Activated B cell treated with CpG ODN at 0.5 μM for 24 hours (primary cell): ENCODE measurements around the gene ERGIC1. TPM values are rescaled to one million over a fixed set of nuclear protein-coding genes. Genes with fewer than 3 reads are reported as not detected.

Experiments
- ATAC-seq: fragments of 200-7000 bp; cut with Tn5 transposase; one replicate; pipeline ENCODE4 v1.10.0; 2021; ENCODE audit warnings: low read depth, mild to moderate bottlenecking, moderate library complexity
- CTCF ChIA-PET: fragments of 350-600 bp; sonication (Branson Sonifier 250); formaldehyde crosslinking; loops from one replicate; lab custom pipeline; 2021; ENCODE audit warnings: antibody characterized with exemption; lab: Charles Lee
- POLR2A ChIA-PET: fragments of 350-600 bp; sonication (Branson Sonifier 250); formaldehyde crosslinking; loops from one replicate; lab custom pipeline; 2021; ENCODE audit warnings: antibody characterized with exemption; lab: Charles Lee
- DNase-seq: peaks from one replicate; pipeline ENCODE4 v3.0.0; 2022
- H3K27ac Mint-ChIP-seq: one replicate; pipeline ENCODE4 v1.8.0; 2020; ENCODE audit warnings: mixed read lengths
- H3K27me3 Mint-ChIP-seq: one replicate; pipeline ENCODE4 v1.8.0; 2021; ENCODE audit warnings: mixed read lengths
- H3K36me3 Mint-ChIP-seq: one replicate; pipeline ENCODE4 v1.8.0; 2021; ENCODE audit warnings: low read depth, mixed read lengths
- H3K4me1 Mint-ChIP-seq: one replicate; pipeline ENCODE4 v1.8.0; 2021; ENCODE audit warnings: mixed read lengths
- H3K4me3 Mint-ChIP-seq: one replicate; pipeline ENCODE4 v1.8.0; 2020; ENCODE audit warnings: mild to moderate bottlenecking, mixed read lengths
- H3K9me3 Mint-ChIP-seq: one replicate; pipeline ENCODE4 v1.8.0; 2020; ENCODE audit warnings: mixed read lengths
- intact Hi-C: fragments of 100-400 bp; cut with micrococcal nuclease; formaldehyde crosslinking; loops from one replicate; pipeline ENCODE4 v1.15.1; 2024
- total RNA-seq: library from RNA; stranded (reverse); gene quantifications from 2 replicates; pipeline ENCODE4 v1.2.3, GENCODE V29; 2022
- TF ChIP-seq, protein P1 (sequence below): fragments of 200-600 bp; IDR thresholded peaks from one replicate; pipeline ENCODE4 v1.8.0; 2022; ENCODE audit warnings: antibody characterized with exemption, mild to moderate bottlenecking

The ERGIC1 gene
- total RNA-seq, 1 donor from 2014 or later, result 72.5 TPM

DNA sequence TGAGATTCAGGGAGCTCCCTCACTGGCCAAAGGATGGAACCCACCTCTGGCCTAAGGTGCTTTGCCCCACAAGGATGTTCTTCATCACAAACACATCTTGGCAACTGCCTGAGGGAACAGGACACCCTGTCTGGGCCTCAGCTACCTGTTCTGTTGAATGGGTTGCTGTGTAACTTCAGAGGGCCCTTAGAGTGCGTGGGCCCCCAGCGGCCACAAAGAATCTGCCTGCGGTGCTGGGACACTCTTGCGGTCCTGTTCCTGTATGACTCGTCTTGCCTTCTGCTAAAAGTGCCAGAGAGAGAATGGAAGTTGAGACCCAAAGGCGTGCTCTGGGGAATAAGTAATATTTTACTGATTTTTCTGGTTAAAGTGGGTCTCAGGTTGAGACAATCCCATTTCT is 111.1 kb downstream of the ERGIC1 start:
- TF ChIP-seq, protein P1, sequence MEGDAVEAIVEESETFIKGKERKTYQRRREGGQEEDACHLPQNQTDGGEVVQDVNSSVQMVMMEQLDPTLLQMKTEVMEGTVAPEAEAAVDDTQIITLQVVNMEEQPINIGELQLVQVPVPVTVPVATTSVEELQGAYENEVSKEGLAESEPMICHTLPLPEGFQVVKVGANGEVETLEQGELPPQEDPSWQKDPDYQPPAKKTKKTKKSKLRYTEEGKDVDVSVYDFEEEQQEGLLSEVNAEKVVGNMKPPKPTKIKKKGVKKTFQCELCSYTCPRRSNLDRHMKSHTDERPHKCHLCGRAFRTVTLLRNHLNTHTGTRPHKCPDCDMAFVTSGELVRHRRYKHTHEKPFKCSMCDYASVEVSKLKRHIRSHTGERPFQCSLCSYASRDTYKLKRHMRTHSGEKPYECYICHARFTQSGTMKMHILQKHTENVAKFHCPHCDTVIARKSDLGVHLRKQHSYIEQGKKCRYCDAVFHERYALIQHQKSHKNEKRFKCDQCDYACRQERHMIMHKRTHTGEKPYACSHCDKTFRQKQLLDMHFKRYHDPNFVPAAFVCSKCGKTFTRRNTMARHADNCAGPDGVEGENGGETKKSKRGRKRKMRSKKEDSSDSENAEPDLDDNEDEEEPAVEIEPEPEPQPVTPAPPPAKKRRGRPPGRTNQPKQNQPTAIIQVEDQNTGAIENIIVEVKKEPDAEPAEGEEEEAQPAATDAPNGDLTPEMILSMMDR, result no peak
- ChIA-PET POLR2A (no interaction called here), CTCF (interaction anchor here (1.1 kb wide), 1 partner anchor 12 kb away, joined by 3 read pairs; no protein-coding TSS in a partner anchor)
- Mint-ChIP-seq H3K27me3 (no peaks in the 10 kb centered on the region), H3K4me1 (no peaks in the 10 kb centered on the region), H3K36me3 (peaks cover 71% of the 10 kb centered on the region), H3K9me3 (no peaks in the 10 kb centered on the region), H3K4me3 (no peak overlapping the region), H3K27ac (no peak overlapping the region)
- no peak for DNase-seq
- intact Hi-C loops, result no loop called here
- no peak for ATAC-seq

DNA sequence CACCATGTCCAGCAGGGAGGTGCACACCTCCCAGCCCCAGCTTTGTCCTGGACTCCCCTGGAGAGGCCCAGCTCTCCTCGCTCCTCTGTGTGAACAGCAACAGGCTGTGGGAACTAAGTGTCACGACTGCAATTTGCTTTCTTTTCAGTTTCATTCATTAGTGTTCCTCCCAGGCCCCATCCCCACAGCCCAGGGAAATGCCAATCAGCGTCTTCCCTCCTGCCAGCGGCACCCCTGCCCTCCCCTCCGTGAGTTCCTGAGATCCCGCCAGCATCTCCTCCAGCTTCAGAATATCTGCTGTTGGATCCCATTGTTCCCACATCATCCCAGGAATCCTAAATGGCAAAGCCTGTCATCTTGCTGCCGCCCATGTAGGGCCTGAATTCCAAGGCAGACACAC is 112.1 kb downstream of the ERGIC1 start:
- intact Hi-C loops, result no loop called here
- no peak for ATAC-seq
- no peaks in the 10 kb centered on the region for H3K9me3 Mint-ChIP-seq
- H3K27ac Mint-ChIP-seq, result no peak overlapping the region
- H3K36me3 Mint-ChIP-seq, result peaks cover 69% of the 10 kb centered on the region
- no peak for DNase-seq
- no peaks in the 10 kb centered on the region for H3K4me1 Mint-ChIP-seq
- ChIA-PET CTCF (no interaction called here), POLR2A (no interaction called here)
- TF ChIP-seq, protein P1, result no peak
- H3K4me3 Mint-ChIP-seq, result no peak overlapping the region
- H3K27me3 Mint-ChIP-seq, result no peaks in the 10 kb centered on the region

DNA sequence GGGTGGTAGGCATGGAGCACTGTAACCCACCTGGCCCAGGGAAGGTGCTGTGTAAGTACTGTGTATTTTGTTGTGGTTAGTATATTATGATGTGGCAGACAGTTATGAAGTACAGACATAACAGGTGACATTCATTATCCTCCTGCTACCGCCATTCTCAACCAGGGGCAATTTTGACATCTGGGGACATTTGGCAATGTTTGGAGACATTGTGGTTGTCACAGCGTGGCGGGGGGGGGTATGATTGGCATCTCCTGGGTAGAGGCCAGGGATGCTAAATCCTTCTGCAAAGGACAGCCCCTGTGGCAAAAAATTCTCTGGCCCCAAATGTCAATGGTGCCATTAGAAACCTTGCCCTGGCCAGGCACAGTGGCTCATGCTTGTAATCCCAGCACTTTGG is 115.4 kb downstream of the ERGIC1 start:
- POLR2A ChIA-PET, result no interaction called here
- DNase-seq, result no peak
- TF ChIP-seq, protein P1, result no peak
- ATAC-seq, result no peak
- Mint-ChIP-seq H3K4me1 (peaks cover 5% of the 10 kb centered on the region), H3K9me3 (no peaks in the 10 kb centered on the region), H3K27ac (no peak overlapping the region), H3K4me3 (no peak overlapping the region), H3K27me3 (no peaks in the 10 kb centered on the region), H3K36me3 (peaks cover 52% of the 10 kb centered on the region)
- CTCF ChIA-PET, result no interaction called here
- intact Hi-C loops, result no loop called here

DNA sequence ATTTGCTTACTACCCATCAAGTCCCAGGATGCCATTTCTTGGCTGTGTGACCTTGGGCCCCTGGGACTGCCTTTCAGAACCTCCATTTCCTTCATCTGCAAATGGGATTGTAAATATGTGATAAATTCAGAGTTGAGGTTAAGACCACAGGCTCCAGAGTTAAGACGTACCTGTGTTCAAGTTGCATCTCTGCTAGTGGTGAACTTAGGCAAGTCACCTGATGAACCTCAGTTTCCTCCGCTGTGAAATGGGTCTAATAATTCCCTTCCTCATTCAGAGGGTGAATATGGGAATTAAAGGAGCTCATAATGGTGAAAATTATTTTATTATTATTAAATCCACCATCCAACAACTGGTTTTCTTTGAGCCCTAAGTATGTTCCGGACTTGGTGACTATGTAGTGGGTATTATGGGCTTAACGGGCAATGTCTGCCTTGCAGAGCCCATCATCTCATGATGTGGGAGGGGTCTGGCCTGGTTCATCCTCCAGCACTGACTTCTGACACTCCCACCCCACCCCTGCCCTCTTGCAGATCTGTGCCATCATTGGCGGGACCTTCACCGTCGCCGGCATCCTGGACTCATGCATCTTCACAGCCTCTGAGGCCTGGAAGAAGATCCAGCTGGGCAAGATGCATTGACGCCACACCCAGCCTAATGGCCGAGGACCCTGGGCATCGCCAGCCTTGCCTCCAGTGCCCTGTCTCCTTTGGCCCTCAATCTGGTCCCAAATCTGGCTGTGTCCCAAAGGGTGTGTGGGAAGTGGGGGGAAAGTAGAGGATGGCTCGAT is 116.3 kb downstream of the ERGIC1 start:
- Mint-ChIP-seq H3K27me3 (no peaks in the 10 kb centered on the region), H3K9me3 (no peaks in the 10 kb centered on the region), H3K4me3 (no peak overlapping the region), H3K27ac (no peak overlapping the region), H3K4me1 (peaks cover 10% of the 10 kb centered on the region), H3K36me3 (peaks cover 45% of the 10 kb centered on the region)
- DNase-seq (no peak), ATAC-seq (no peak)
- intact Hi-C loops, result loop anchor here (10.0 kb wide), 1 partner anchor 766 kb away; the partner anchor contains the start of gene STK10
- CTCF ChIA-PET, result no interaction called here
- TF ChIP-seq, protein P1, result no peak
- POLR2A ChIA-PET, result no interaction called here

DNA sequence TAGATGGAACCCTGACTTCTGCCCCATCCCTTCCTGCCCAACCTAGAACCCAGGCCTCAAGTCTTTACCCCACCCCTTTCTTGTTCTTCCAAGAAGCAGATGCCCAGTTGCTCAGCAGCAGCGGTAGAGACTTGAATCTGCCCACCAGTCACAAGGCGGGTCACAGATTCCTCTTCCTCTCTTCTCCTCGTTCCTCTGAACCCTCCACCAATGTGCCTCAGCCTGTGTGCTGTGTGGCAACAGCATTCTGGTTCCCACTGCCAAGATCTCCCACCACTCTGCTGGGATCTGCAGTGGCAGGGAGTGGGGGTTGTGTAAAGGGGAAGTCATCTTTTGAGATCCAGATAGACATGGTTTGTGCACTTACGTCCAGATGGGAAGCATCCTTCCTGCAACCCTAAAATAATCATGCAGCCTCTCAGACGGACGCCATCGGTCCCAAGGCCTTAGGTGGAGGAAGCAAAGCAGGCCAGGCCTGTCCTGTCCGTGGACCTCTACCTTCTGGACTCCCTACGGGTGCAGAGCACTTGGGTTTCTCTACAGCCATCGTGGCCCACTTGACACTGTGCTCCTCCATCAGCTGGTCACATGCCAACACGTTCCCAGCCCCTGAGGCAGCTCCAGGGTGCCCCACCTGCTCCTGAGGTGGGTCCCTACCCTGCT is 117.5 kb downstream of the ERGIC1 start:
- no peaks in the 10 kb centered on the region for H3K9me3 Mint-ChIP-seq
- peaks cover 10% of the 10 kb centered on the region for H3K4me1 Mint-ChIP-seq
- intact Hi-C loops, result loop anchor here (10.0 kb wide), 1 partner anchor 767 kb away; the partner anchor contains the start of gene STK10
- H3K4me3 Mint-ChIP-seq, result no peak overlapping the region
- H3K27ac Mint-ChIP-seq, result no peak overlapping the region
- ATAC-seq (no peak), DNase-seq (no peak)
- ChIA-PET CTCF (interaction anchor here (0.6 to 1.5 kb wide), 2 partner anchors 10 to 239 kb away, joined by 3 read pairs; no protein-coding TSS in a partner anchor), POLR2A (no interaction called here)
- peaks cover 36% of the 10 kb centered on the region for H3K36me3 Mint-ChIP-seq
- no peaks in the 10 kb centered on the region for H3K27me3 Mint-ChIP-seq
- TF ChIP-seq, protein P1, result no peak
